HG03108 (cell line): ENCODE results near the gene PIH1D1.

Experiments used
- ATAC-seq: cut with Tn5 transposase; IDR thresholded peaks from one replicate; pipeline ENCODE4 v1.9.1; 2021; ENCODE audit warnings: moderate library complexity; ENCODE audit not compliant: unreplicated experiment

The PIH1D1 gene

GRCh38 chr19:49421039-49421877 is 30.4 kb downstream of the PIH1D1 start:
- no peak for ATAC-seq

GRCh38 chr19:49420227-49420626 is 31.4 kb downstream of the PIH1D1 start:
- ATAC-seq = no peak

DNA sequence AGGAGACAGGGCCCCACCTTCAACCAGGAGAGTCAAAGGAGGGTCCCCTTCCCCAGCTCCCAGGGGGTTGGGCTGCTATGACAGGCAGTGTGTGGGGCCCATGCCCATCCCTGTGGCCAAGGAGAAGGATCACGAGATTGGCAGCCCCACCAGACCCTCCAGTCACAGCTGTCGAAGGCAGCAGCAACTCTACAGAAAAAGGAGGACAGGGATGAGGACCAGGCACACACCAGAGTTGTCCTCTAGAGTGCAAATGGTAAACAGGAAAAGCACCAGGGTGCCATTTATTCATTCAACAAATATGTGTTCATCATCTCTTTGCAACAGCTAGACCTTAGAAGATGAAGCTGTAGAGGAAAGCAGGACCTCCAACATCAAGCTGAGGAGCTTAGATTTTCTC is 32.4 kb downstream of the PIH1D1 start:
- ATAC-seq = no peak

DNA sequence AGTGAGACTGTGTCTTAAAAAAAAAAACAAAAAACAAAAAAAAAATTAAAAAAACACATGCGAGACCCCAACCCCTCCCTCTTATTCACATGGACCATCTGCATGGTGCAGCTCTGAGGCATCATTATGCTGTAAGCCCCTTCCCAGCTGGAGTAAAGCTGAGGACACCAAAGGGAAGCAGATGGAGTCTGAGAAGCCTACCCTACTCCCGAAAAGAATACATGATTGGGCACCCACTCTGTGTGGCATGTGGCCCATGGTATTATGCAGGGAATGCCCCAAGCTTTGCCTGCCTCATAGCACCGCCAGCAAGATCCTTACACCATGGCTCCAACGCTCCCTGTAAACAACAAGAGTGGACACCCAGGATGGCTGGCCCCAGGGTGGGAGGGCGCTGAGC is 33.1 kb downstream of the PIH1D1 start:
- ATAC-seq = no peak

DNA sequence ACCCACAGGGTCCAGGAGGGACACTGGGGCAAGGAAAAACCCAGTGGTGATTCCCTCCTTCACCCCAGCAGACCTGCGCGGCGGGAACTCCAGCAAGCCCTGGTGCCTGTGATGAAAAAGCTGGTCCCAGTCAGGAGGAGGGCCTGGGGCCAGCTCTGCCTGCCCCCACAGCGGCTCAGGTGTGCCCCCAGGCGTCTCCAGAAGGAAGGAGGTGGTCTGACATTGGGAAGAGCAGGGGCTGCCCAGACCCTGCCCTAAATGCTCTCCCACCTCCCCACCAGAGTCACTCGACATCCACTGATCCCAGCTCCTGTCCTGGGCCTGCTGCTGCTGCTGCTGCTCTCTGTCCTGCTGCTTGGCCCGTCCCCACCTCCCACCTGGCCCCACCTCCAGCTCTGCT is 34.5 kb downstream of the PIH1D1 start:
- no peak for ATAC-seq

GRCh38 chr19:49415810-49416200 is 35.8 kb downstream of the PIH1D1 start:
- ATAC-seq = no peak

DNA sequence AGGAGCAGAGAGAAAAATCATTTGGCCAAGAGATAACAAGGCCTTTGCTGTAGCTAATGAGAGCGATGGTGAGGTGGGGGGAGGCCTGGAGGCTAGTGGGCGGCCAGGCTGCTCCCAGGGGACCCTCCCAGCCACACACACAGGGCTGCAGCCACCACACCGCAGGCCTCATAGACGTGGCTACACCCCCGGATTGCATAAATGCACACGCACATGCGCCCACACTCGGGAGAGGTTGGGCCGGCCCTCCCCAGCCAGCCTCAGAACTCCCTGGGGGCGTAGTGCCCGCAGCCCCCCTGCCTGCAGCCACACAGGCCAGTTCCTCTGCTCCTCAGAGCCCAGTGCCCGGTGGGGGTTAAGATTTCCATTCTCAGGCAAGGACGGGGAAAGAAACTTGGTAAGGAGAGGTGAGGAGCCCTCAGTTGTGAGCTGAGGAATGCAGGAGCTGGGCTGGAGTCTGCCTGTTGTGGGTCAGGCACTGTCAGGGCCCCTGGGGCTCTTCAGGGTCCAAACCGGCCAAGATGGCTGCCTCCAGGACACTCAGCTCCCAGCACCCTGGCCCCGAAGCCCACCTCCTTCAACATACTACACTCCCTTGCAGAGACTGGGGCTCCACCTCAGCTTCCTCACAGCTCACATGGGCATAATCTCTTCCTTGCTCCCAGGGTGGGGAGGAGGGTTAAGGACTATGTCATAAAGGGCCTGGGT is 36.4 kb downstream of the PIH1D1 start:
- ATAC-seq = no peak

DNA sequence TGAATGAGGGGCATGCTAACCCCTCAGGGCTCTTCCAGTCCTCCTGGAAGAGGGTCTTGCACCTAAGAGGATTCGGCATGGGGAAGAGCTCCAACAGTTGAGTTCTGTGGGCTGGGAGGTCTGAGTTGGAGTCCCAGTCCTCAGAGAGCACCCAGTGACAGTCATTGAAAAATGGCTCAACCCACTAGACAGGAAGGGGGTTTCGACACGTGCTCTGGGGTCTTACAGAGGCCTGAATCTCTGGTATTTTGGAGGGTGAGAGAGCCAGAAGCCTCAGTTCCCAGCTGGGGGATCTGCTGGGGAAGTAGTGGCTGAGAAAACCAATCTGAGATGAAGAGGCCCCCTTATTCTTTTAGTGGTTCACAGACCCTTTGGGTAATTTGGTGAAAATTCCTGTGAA is 37.4 kb downstream of the PIH1D1 start:
- ATAC-seq = no peak

DNA sequence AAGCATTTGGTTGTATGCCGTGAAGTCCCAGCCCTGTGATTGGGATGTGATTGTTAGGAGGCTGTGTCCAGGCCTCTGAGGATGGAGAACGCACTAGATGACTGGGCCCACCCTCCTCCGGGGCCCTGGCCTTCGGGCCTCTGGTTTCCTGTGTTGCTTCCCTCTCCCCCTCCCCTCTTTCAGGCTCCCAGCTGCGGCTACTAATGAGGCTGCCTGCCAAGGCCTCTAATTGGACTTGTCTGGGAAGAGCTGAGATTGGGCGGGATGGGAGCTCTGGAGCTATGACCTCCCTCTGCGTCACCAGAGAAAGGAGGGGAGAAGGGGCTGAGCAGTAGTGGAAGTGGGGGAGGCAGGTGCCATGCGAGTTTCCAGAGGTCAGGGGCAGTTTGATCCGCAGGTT is 38.3 kb downstream of the PIH1D1 start:
- no peak for ATAC-seq

GRCh38 chr19:49411681-49412326 is 39.8 kb downstream of the PIH1D1 start:
- no peak for ATAC-seq

GRCh38 chr19:49409441-49410029 is 42.1 kb downstream of the PIH1D1 start:
- ATAC-seq = no peak

DNA sequence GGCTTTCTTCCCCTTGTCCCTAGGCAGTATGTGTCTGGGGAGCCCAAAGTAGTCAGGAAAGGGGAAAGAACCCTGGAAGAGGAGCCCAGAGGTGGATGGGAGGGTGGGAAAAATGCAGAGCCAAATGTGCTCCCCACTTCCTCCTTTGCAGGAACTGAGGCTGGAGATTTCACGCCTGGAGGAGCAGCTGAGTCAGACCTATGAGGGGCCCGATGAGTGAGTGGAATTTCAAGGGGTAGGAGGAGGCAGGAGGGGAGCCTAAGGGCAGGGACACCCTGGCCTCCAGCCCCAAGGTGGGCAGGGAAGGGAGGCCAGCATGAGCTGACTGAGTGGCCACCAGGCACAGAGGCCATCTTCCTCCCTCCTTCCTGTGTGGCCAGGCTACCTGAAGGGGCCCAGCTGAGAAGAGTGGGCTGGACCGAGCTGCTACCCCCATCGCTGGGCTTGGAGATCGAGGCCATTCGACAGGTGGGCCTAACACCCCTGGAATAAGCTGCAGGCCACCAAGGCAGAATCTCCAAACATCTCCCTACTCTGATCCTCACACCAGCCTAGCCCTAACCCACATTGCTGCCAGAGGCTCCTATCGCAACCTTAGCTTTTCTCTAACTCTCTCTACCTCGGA is 42.7 kb downstream of the PIH1D1 start:
- ATAC-seq = no peak

- no peak for ATAC-seq
These were observed 44.1 kb downstream of the PIH1D1 start for GRCh38 chr19:49407482-49408015.

DNA sequence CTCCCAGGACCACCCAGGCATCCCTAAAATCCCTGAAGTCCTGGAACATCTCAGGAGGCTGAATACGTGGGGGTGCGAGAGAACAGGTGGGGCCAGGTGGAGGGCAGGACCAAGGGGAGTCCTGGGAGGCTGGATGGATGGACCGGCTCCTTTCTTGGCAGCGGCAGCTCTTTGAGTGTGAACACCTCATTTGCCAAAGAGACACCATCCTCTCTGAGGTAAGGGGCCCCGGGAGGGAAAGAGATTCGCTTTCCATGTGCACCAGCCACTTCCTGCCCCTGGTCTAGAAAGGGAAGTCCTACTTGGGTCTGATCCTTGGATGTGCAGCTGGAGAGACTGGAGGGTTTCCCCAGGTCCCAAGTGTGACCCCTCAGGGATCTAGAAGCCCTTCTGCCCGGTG is 44.5 kb downstream of the PIH1D1 start:
- no peak for ATAC-seq

DNA sequence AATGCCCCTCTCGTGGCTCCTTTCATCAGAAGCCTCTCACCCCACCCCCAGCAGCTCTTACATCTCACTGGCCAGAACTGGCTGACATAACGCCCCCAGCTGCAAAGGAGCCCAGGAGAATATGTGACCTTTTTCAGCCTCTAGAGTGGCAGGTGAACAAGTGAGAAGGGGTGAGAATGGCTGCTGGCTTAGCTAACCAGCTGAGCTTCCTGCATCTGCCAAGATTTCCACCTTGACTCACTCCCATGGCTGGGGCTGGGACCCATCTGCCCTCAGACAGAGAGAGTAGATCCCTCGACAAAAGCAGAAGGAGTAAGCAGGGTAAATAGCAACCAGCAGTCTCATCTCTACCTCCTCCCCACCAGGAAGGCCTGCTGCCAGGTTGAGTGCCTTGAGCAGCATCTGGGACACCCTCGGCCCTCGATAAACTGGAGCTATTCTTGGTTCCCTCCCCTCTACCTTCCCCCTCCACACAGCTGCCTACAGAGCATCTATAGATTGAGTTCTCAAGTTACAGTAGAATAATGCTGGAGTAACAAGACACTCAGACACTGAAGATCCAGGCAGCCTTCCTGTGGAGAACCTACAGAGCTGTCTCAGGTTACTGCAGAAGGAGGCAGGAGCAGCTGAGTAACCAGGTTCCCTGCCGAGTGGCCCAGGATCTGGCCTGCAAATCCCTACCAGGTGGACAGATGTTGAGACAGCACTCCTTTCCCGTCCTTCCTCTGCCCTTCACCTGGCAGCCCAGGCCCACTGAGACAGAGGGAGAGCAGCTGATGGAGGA is 48.0 kb downstream of the PIH1D1 start:
- no peak for ATAC-seq

- no peak for ATAC-seq
These were observed 51.6 kb downstream of the PIH1D1 start for GRCh38 chr19:49400029-49400428.

DNA sequence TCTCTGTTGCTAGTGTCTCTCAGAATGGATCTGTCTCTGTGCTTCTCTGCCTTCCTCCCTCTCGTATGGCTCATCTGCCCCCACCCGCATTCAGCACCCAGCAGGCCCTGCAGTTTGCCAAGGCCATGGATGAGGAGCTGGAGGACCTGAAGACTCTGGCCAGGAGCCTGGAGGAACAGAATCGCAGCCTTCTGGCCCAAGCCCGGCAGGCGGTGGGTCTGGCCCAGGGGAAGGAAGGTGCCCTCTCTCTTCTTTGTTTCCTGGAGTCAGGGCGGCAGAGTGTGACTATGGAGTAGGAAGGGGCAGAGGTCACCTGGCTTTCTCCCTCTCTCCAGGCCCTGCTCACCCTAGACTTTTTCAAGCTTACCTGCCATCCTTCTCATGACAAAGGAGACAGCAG is 52.7 kb downstream of the PIH1D1 start:
- ATAC-seq = no peak

GRCh38 chr19:49398001-49398615 is 53.5 kb downstream of the PIH1D1 start:
- ATAC-seq = no peak

DNA sequence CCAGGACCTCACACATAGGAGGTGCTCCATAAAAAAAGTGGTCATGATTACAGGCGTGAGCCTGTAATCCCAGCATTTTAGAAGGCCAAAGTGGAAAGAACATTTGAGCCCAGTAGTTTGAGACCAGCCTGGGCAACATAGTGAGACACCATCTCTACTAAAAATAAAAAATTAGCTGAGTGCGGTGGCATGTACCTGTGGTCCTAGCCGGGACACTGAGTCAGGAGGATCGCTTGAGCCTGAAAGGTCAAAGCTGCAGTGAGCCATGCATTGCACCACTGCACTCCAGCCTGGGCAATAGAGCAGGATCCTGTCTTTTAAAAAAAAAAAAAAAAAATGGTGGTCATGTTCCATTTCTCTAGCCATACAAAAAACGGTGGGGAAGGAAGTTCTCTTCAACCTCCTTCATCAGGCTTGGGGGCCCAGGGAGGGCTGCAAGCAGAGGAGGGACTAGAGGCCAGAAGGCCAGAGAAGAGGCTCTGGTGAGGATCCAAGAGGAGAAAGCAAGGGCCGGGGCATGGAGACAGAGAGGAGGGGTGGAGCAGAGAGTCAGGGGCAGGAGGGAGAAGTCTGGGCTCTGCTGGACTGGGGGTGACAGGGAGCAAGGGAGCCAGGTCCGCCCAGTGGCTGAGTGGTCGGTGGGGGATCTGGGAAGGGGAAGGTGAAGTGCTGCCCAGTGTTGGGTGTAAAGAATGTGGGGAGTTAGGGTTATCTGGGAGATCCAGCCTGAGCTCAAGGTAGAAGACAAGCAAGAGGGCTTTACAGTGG is 54.7 kb downstream of the PIH1D1 start:
- ATAC-seq = no peak
